ENCODE measurements around the gene AGPAT4. TPM values are rescaled to one million over a fixed set of nuclear protein-coding genes. Genes with fewer than 3 reads are reported as not detected.

Gene AGPAT4
- total RNA-seq, 1 experiment from 2014 or later: 15.5 TPM

GRCh38 chr6:161128230-161128629 is 145.6 kb downstream of the AGPAT4 start:
- Histone ChIP-seq H3K4me3 (replicated peaks in 1 of 2; ENCODE audit: low read depth in 1 of 2, low read length in 2 of 2) (no peak overlapping the region), H3K9me2 (ENCODE audit: insufficient read depth) (no peaks in the 10 kb centered on the region), H3K4me1 (ENCODE audit: control insufficient read depth in 1 of 2, insufficient read depth in 2 of 2, low read length in 2 of 2) (peaks cover 0 to 12% of the 10 kb centered on the region in 2 experiments; a peak in 2 of 4 replicates), H3K4me2 (ENCODE audit: low read length) (no peak overlapping the region), H3K9ac (ENCODE audit: low read length) (no peak overlapping the region; the same call in 1 of the 2 replicates), H3K27me3 (ENCODE audit: insufficient read depth, low read length) (no peaks in the 10 kb centered on the region), H3K36me3 (ENCODE audit: control insufficient read depth in 1 of 2, insufficient read depth in 2 of 2, low read length in 2 of 2) (no peaks in the 10 kb centered on the region), H3K79me2 (ENCODE audit: insufficient read depth, low read length) (no peaks in the 10 kb centered on the region), H4K20me1 (ENCODE audit: insufficient read depth) (no peaks in the 10 kb centered on the region), H3K27ac (ENCODE audit: low read depth, low read length) (no peak overlapping the region), H2AFZ (ENCODE audit: low read depth, low read length, poor library complexity, severe bottlenecking) (no peak overlapping the region), H3K9me3 (ENCODE audit: control insufficient read depth in 1 of 2, insufficient read depth in 1 of 2, low read depth in 1 of 2, low read length in 2 of 2) (no peaks in the 10 kb centered on the region)
- intact Hi-C loops (cut with micrococcal nuclease): loop anchor here (10.0 kb wide), 1 partner anchor 597 kb away; no protein-coding TSS in a partner anchor
- ChIA-PET CTCF (no interaction called here), RAD21 (ENCODE audit: low non-redundant PET in 1 of 2, low total read pairs in 2 of 2, uncharacterized antibody in 2 of 2, unreplicated experiment in 2 of 2) (no interaction called here), POLR2A (no interaction called here)
- BruUV-seq (replicated peaks): no TSS peak
- no peak for DNase-seq (ENCODE audit: low read depth, low spot score)
- ATAC-seq: no peak
- TF ChIP-seq EGR1 (IDR thresholded peaks at IDR 0.05; ENCODE audit: low read depth): no peak
- no peak for TF ChIP-seq SP1 (IDR thresholded peaks at IDR 0.05; ENCODE audit: low read depth)
- TF ChIP-seq YY1 (IDR thresholded peaks at IDR 0.05; ENCODE audit: extremely low read depth, insufficient replicate concordance, low read depth, low read length): no peak
- TF ChIP-seq RAD21 (IDR thresholded peaks at IDR 0.05; ENCODE audit: low read depth): no peak
- TF ChIP-seq POLR2A (IDR thresholded peaks at IDR 0.05; ENCODE audit: borderline replicate concordance, extremely low read depth, insufficient read depth, insufficient read length): no peak
- no peak for TF ChIP-seq ZNF274 (IDR thresholded peaks at IDR 0.05; ENCODE audit: low read depth, low read length)
- TF ChIP-seq, protein P1, sequence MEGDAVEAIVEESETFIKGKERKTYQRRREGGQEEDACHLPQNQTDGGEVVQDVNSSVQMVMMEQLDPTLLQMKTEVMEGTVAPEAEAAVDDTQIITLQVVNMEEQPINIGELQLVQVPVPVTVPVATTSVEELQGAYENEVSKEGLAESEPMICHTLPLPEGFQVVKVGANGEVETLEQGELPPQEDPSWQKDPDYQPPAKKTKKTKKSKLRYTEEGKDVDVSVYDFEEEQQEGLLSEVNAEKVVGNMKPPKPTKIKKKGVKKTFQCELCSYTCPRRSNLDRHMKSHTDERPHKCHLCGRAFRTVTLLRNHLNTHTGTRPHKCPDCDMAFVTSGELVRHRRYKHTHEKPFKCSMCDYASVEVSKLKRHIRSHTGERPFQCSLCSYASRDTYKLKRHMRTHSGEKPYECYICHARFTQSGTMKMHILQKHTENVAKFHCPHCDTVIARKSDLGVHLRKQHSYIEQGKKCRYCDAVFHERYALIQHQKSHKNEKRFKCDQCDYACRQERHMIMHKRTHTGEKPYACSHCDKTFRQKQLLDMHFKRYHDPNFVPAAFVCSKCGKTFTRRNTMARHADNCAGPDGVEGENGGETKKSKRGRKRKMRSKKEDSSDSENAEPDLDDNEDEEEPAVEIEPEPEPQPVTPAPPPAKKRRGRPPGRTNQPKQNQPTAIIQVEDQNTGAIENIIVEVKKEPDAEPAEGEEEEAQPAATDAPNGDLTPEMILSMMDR (IDR thresholded peaks at IDR 0.05 in 2 of 3, conservative IDR thresholded peaks at IDR 0.05 in 1 of 3; ENCODE audit: borderline replicate concordance in 1 of 3, insufficient read depth in 1 of 3, low read depth in 2 of 3, low read length in 2 of 3): no peak
- TF ChIP-seq MAX (IDR thresholded peaks at IDR 0.05): no peak
- TF ChIP-seq, protein P2, sequence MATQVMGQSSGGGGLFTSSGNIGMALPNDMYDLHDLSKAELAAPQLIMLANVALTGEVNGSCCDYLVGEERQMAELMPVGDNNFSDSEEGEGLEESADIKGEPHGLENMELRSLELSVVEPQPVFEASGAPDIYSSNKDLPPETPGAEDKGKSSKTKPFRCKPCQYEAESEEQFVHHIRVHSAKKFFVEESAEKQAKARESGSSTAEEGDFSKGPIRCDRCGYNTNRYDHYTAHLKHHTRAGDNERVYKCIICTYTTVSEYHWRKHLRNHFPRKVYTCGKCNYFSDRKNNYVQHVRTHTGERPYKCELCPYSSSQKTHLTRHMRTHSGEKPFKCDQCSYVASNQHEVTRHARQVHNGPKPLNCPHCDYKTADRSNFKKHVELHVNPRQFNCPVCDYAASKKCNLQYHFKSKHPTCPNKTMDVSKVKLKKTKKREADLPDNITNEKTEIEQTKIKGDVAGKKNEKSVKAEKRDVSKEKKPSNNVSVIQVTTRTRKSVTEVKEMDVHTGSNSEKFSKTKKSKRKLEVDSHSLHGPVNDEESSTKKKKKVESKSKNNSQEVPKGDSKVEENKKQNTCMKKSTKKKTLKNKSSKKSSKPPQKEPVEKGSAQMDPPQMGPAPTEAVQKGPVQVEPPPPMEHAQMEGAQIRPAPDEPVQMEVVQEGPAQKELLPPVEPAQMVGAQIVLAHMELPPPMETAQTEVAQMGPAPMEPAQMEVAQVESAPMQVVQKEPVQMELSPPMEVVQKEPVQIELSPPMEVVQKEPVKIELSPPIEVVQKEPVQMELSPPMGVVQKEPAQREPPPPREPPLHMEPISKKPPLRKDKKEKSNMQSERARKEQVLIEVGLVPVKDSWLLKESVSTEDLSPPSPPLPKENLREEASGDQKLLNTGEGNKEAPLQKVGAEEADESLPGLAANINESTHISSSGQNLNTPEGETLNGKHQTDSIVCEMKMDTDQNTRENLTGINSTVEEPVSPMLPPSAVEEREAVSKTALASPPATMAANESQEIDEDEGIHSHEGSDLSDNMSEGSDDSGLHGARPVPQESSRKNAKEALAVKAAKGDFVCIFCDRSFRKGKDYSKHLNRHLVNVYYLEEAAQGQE (IDR thresholded peaks at IDR 0.05; ENCODE audit: low read depth): no peak
- no peak for TF ChIP-seq FOSL1 (IDR thresholded peaks at IDR 0.05; ENCODE audit: low read depth)
- TF ChIP-seq, protein P3, sequence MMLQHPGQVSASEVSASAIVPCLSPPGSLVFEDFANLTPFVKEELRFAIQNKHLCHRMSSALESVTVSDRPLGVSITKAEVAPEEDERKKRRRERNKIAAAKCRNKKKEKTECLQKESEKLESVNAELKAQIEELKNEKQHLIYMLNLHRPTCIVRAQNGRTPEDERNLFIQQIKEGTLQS (IDR thresholded peaks at IDR 0.05): no peak
- TF ChIP-seq POLR2AphosphoS5 (IDR thresholded peaks at IDR 0.05; ENCODE audit: low read depth, low read length): no peak
- TF ChIP-seq ELF1 (IDR thresholded peaks at IDR 0.05; ENCODE audit: borderline replicate concordance, low read depth): no peak
- TF ChIP-seq CBX3 (IDR thresholded peaks at IDR 0.05; ENCODE audit: low read depth): no peak
- TF ChIP-seq EZH2phosphoT487 (IDR thresholded peaks at IDR 0.05; ENCODE audit: borderline replicate concordance): no peak
- no peak for TF ChIP-seq SRF (IDR thresholded peaks at IDR 0.05; ENCODE audit: low read depth)

Data from HCT116 (cell line).